ENCODE data around the gene KLK14. TPM values are rescaled to one million over a fixed set of nuclear protein-coding genes. Genes with fewer than 3 reads are reported as not detected.

The KLK14 gene
- total RNA-seq, 1 donor from 2014 or later, result not detected

GRCh38 chr19:51076631-51077213 lies 6.0 kb downstream of the KLK14 start:
- intact Hi-C loops (cut with DNase I), result no loop called here
- Histone ChIP-seq H3K9me3 (no peaks in the 10 kb centered on the region), H3K4me1 (no peaks in the 10 kb centered on the region), H3K4me3 (no peak overlapping the region), H3K36me3 (no peaks in the 10 kb centered on the region), H3K27ac (no peak overlapping the region), H3K27me3 (no peaks in the 10 kb centered on the region)
- no peak for DNase-seq
- no peak for ATAC-seq
- TF ChIP-seq CTCF (IDR thresholded peaks at IDR 0.05), result no peak

GRCh38 chr19:51075998-51076397 lies 6.7 kb downstream of the KLK14 start:
- intact Hi-C loops (cut with DNase I), result no loop called here
- no peaks in the 10 kb centered on the region for H3K9me3 ChIP-seq
- DNase-seq, result no peak
- H3K36me3 ChIP-seq, result no peaks in the 10 kb centered on the region
- no peak overlapping the region for H3K4me3 ChIP-seq
- no peak for ATAC-seq
- H3K27me3 ChIP-seq, result no peaks in the 10 kb centered on the region
- TF ChIP-seq CTCF (IDR thresholded peaks at IDR 0.05), result no peak
- no peak overlapping the region for H3K27ac ChIP-seq
- H3K4me1 ChIP-seq, result no peaks in the 10 kb centered on the region

GRCh38 chr19:51071095-51071405 lies 11.6 kb downstream of the KLK14 start:
- no peaks in the 10 kb centered on the region for H3K36me3 ChIP-seq
- H3K9me3 ChIP-seq, result no peaks in the 10 kb centered on the region
- peaks cover 2% of the 10 kb centered on the region for H3K27me3 ChIP-seq
- no peaks in the 10 kb centered on the region for H3K4me1 ChIP-seq
- DNase-seq, result no peak
- intact Hi-C loops (cut with DNase I), result no loop called here
- no peak overlapping the region for H3K4me3 ChIP-seq
- no peak for ATAC-seq
- TF ChIP-seq CTCF (IDR thresholded peaks at IDR 0.05), result no peak
- no peak overlapping the region for H3K27ac ChIP-seq

- Histone ChIP-seq H3K36me3 (no peaks in the 10 kb centered on the region), H3K4me3 (no peak overlapping the region), H3K4me1 (no peaks in the 10 kb centered on the region), H3K27ac (no peak overlapping the region), H3K9me3 (no peaks in the 10 kb centered on the region), H3K27me3 (peaks cover 7% of the 10 kb centered on the region)
- intact Hi-C loops (cut with DNase I), result no loop called here
- ATAC-seq, result no peak
- TF ChIP-seq CTCF (IDR thresholded peaks at IDR 0.05), result no peak
- no peak for DNase-seq
Observed at GRCh38 chr19:51070334-51071094, 12.2 kb downstream of the KLK14 start.

- H3K27me3 ChIP-seq, result peaks cover 37% of the 10 kb centered on the region
- DNase-seq (no peak), ATAC-seq (no peak)
- H3K4me3 ChIP-seq, result no peak overlapping the region
- no peak overlapping the region for H3K27ac ChIP-seq
- H3K9me3 ChIP-seq, result no peaks in the 10 kb centered on the region
- no peaks in the 10 kb centered on the region for H3K36me3 ChIP-seq
- H3K4me1 ChIP-seq, result no peaks in the 10 kb centered on the region
- intact Hi-C loops (cut with DNase I), result no loop called here
- no peak for TF ChIP-seq CTCF (IDR thresholded peaks at IDR 0.05)
Observed at GRCh38 chr19:51066393-51067186, 16.1 kb downstream of the KLK14 start.
